RPMI8226 (cell line): ENCODE data around the gene TMPRSS9.
"Not testable (repeated sequence)": the region's sequence is repeated elsewhere in the genome, so short reads cannot be mapped to it uniquely, and the experiment has no call there.

ENCODE experiments used
- DNase-seq: peaks from one replicate; pipeline ENCODE4 v3.0.0-alpha.2; 2015

The TMPRSS9 gene

DNA sequence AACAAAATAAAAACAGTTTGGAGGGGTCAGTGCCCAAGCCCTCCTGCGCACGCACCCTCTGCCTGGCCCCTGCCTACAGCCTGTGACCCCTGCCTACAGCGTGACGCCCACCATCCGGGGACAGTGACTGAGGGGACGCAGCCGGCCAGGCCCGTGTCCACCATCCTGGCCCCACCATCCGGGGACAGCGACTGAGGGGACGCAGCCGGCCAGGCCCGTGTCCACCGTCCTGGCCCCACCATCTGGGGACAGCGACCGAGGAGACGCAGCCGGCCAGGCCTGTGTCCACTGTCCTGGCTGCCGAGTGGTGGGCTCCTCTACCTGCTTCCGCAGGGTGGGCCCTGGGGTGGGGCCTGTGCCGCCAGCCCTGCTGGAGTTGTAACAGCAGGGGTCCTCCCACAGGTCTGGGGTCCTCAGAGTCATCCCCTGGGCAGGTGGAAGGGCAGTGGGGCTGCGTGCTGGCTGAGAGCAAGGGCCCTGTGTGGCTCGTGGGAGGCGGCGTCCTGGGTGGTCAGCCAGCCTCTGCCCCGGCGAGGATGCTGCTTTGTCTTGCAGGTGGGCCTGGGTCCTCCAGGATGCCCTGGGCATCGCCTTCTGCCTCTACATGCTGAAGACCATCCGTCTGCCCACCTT lies 17.3 kb upstream of the TMPRSS9 start:
- DNase-seq = no peak

DNA sequence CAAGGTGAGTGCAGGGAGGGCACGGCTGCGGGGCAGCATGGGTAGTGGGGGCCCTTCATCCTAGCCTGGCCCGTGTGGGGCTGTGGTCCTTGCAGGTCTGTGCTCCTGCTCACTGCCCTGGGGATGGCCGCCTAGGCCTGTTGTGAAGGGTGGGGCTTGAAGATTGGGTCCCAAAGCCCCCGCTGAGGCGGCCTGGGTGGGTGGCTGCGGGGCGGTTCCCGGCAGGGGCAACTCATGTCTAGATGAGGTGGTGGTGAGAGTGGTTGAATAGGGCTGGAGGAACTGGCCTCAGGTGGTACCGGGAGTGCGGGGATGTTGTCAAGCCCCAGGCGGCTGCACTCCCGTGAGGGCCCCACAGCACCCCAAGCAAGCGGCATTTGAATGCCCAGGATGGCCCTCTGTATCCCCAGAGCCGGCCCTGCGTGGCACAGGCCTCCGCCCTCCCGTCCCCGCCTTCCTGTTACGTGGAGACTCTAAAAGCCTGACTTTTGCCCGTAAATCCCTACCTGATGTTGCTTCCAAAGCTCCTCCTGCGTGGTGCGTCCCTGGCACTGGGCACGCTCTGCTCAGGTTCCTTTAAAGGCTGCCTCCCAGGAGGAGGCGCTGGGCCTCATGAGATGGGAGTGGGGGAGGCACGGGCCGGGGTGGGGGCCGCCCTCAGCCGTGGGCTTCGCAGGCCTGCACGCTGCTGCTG lies 16.6 kb upstream of the TMPRSS9 start:
- DNase-seq = no peak

DNA sequence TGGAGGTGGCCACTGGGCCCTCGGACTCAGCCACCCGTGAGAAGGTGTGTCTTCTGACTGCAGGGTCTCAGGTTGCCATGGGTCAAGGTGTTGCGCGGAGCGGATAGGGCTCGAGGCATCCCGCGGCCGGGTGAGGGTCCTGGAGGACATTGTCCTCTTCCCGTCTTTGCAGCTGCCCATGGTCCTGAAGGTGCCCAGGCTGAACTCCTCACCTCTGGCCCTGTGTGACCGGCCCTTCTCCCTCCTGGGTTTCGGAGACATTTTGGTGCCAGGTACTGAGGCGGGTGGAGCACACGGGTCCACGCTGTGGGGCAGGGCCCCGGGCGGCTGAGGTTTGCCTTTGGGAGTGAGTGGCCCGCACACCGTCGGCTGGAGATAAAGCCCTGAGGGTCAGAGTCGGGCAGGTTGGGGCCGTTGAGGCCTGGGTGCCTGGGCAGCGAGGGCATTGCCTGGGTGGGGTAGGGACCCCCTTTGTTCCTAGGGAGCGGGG lies 15.6 kb upstream of the TMPRSS9 start:
- DNase-seq = no peak

DNA sequence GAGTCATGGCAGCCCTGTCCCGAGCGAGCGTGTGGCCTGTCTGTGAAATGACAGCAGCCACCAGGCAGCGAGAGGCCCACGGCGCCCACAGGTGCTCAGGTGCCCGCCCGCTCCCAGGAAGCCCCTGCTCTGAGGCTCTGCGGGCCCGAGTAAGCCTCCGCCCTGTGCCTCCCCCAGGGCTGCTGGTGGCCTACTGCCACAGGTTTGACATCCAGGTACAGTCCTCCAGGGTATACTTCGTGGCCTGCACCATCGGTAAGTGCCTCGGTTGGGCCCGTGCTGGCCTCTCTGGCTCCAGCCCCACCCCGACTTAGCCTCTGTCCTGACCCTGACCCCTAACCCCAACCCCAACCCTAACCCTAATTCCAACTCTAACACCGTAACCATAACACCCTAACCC lies 15.0 kb upstream of the TMPRSS9 start:
- no peak for DNase-seq

DNA sequence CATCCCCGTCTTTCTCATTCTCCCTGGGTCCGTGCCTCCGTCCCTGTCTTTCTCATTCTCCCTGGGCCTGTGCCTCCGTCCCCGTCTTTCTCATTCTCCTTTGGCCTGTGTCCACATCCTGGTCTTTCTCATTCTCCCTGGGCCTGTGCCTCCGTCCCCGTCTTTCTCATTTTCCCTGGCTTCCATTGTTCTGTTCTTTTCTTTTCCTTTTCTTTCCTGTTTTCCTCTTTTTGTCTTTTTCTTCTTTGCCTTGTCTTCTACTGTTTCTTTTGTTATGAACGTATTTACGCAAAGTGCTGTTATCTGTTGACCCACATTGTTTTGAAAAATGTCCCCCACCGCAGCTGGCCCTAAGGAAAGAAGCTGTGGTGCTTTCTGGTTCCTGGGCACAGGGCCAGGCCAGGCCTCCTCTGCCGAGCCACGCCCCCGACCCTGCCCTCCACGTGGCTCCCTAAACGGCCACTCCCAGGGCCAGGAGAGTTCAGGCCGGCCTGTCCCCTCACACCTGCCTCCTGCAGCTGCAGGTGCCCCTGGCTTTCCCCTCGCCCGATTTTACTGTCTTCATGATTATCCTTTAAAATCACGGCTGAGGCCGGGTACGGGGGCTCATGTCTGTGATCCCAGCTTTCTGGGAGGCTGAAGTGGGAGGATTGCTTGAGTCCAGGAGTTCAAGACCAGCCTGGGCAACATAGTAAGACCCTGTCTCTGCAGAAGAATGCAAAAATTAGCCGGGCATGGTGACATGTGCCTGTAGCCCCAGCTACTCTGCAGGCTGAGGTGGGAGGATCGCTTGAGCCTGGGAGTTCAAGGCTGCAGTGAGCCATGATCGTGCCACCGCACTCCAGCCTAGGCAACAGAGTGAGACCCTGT lies 14.0 kb upstream of the TMPRSS9 start:
- no peak for DNase-seq

DNA sequence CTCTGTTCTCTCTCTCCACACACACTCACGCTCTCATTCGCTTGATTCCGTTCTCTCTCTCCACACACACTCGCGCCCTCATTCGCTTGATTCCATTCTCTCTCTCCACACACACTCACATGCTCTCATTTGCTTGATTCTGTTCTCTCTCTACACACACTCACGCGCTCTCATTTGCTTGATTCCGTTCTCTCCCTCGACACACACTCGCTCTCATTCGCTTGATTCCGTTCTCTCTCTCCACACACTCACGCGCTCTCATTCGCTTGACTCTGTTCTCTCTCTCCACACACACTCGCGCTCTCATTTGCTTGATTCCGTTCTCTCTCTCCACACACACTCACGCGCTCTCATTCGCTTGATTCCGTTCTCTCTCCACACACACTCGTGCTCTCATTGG lies 10.2 kb upstream of the TMPRSS9 start:
- not testable (repeated sequence) for DNase-seq

DNA sequence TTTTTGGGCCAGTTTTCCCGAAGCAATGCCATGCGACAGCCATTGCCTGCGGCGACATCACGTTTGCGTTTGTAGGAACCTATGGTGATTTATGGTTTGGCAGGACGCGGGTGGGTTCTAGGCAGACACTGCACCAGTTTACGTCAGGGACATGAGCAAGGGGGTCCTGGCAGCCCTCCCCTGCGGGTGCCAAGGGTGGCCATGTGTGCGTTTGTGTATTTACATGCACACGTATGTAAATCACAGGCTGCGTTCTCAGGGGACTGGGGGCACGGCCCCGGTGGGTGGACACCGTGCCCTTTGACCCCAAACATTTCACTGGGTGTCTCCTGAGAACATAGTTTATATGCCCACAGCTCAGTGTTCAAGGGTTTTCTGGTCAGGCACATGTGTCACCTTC lies 9.4 kb upstream of the TMPRSS9 start:
- DNase-seq = no peak

DNA sequence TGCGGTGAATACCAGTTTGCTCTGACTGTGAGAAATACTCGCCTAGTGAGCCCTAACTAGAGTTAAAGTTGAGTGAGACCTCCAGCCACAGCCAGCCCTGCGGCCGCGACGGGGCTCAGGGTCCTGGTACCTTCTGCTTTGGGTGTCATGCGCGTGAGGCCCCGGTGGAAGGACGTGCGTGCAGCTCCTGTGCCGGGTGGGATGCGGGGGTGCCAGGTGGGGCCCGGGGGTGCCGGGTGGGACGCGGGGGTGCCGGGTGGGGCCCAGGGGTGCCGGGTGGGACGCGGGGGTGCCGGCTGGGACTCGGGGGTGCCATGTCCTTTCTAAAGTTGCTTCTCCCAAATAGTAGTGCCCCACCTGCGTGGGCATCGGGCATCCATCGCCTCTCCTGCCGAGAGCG lies 8.5 kb upstream of the TMPRSS9 start:
- DNase-seq = no peak

DNA sequence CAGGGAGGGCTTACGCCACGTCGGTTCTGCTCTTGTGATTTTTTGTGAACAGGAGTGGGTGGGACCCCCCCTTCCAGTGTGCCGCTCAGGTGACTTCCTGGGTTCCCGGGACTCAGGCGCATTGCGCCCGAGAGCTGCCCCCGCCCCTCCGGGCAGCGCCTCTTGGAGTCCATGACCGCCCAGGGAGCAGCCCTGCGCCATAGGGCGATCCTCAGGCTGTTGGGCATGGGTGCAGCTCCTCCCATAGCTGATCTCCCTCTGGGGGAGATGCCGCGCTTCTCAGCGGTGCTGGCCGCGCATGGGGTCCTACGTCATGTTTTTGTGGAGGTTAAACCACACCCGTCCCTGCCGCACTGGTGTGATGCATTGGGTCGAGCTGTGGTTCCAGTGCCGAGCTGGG lies 7.9 kb upstream of the TMPRSS9 start:
- DNase-seq = no peak

DNA sequence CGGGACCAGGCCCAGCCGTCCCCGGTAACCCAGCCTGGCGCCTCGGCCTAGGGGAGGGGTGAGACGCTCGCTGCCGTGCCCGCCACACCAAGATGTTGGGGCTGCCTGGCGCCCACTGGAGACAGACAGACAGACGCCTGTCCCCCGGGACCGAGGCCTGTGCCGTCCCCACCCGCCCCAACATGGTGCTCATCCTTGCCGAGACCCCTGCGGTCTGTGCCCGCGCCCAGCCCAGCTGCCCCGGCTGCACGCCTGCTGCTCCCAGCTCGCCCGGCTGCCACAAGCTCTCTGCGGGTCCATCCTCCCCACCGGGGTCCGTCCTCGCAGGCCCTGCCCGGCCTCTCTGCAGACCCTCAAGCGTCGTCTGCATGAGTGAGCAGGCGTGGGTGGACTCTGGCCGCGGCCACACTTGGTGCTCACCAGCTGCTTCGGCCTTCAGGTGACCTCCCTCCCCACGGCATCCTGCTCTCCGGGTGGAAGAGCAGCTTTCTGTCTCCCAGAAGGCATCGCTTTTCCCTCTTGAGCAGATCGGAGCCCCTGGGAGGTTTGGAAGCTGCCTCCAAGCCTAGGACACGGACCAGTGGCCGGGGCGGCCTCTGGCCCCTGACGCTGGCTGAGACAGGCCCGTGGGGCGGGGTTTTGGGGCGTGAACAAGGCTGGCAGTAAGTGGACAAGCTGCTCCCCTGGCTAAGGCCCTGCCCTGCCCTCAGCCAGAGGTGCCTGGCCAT lies 6.7 kb upstream of the TMPRSS9 start:
- DNase-seq = no peak

DNA sequence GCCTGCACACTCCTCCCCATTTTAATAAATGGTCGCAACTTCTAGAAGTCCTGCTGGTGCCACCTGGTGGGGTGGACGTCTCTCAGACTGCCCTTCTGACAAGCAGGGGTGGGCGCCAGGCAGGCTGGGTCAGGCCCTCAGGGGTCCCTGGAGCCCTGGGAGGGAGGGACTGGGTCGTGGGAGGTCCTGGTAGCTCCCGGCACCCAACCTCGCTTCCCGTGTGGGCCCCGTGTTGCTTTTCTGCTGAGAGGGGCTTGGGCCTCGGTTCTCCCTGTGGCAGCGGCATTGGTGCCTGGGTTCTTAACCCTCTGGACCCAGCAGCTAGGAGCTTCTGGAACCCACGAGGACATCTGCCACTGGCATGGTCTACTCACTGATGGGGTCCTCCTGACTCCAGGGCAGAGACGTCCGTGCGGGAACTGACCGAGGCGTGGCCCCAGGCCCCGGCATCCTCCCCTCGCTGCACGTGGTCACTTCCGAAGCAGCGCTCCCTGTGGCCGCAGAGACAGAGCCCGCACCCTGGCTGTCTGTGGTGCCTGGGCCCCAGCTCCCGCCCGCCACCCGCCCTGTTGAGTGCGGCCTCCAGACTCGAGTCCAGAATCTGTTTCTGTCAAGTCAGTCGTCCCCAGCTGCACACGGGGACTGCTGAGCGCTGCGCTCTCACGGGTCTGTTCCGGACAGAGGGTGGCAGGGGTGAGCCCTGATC lies 6.0 kb upstream of the TMPRSS9 start:
- no peak for DNase-seq

DNA sequence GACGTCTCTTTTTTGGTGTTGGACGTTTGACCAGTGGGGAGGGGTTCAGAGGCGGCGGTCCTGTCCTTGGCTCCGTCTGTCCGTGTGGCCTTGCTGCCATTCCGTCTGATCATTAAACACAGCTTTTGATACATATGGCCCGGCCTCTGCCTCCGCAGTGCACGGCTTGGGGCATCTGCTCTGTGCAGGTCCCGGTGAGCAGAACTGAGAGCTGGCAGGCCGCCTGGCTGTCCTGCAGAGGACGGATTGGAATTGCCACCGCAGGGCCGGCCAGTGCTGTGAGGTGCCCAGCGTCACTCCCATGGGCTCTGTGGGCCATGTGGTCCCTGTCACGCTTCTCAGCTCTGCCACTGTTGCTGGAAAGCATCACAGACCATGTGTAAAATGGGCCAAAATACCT lies 5.4 kb upstream of the TMPRSS9 start:
- no peak for DNase-seq

DNA sequence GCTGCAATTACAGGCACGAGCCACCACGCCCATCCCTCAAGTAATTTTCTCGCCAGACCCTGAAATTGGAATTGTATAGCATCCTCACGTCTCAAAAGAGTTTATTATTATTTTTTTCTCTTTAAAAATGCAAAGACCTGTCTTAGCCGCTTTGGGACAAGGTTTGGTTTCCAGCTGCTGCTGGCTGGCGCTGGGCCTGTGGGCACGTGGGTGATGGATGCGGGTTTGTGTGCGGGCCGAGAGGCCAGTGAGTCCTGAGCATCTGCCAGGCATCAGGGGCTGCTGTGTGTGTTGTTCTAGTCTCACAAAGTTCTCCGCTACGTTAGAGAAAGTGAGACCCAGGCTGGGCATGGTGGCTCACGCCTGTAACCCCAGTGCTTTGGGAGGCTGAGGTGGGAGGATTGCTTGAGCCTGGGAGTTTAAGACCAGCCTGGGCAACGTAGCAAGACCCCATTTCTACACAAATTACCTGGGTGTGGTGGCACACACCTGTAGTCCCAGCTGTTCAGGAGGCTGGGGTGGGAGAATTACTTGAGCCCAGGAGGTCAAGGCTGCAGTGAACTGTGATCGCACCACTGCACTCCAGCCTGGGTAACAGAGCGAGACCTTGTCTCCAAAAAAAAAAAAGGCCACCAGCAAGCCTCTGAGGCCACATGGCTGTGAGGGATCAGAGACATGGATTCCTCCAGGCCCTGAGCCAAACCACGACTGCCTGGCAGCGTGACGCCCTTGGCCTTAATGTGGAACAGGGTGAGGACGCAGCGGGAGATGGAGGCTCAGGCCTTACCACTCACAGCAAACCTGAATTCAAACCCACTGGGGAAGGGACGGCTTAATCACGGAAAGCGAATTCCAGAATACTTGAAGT lies 4.7 kb upstream of the TMPRSS9 start:
- DNase-seq = no peak

DNA sequence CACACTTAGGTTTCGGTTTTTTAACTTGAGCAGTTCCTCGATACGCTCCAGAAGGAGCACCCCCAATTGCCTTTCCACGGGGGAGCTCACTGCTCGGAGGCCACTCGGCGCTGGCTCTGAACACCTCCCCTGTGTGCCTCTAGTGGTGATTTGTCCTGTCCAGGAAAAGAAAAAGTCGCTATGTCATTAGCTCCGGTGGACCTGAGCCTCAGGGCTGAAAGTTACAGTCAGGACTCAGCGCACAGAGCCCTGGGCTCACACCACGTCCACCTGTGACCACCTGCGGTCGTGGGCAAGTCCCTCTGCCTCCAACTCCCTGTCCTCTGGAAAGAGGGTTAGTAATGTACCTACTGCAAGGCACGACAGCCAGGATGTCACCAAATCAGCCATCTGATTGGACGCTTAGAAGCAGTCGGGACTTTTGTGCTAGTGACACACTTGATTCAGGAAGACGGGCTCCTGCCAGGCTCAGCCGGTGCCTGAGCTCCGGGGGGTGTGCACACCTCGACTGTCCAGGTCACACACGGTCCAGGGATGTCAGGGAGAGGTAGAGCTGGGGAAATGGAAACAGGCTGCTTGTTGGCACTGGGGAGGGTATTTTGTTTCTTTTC lies 3.9 kb upstream of the TMPRSS9 start:
- DNase-seq = no peak

DNA sequence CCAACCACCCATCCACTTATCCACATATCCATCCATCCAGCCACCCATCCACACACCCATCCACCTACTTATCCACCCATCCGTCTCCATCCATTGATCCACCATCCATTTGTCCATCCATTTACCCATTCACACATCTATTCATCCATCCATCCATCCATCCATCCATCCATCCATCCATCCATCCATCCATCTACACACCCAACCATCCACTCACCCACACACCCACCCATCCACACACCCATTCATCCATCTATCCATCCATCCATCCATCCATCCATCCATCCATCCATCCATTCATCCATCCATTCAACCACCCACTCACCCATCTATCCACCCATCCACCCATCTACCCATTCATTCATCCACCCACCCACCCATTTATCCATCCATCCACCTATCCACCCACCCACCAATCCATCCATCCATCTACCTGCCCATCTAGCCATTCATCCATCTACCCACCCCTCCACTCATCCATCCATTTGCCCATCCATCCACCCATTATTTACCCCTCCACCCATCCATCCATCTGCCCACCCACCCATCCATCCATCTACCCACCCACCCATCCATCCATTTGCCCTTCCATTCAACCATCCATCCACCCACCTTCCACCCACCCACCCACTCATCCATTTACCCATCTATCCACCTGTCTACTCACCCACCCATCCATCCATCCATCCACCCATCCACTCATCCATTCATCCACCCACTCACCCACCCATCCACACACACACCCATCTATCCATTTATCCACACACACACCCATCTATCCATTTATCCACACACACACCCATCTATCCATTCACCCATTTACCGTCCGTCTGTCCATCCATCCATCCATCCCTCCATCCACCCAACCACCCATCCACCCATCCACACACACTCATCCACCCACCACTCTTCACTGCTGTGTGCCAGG lies 2.5 kb upstream of the TMPRSS9 start:
- DNase-seq = no peak

DNA sequence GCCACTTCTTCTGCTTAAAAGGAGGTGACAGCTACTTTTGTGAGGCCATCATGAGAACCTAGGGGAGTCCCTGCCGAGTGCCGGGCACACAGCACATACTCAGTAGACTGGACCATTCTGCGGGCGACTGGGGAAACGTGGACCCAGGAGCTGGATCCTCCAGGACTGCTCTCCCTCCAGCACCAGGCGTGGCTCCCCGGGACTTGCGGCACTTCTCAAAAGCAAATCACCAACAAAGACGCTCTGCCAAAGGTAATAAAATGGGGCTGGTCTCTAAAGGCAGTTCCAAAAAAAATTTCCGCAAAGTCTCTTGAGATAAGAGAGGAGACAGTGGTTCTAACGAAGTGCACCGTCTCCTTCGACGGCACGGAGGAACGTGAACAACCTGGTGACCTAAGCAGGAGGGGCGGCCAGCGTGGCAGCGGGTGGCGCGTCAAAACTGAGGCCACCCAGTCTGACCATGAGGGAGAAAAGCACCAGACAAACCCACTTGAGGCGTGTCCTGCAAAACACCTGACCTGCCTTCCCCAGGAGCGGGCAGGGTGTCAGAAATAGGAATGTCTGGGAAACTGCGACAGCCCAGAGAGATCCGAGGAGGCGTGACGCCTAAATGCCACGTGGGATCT lies 1.4 kb upstream of the TMPRSS9 start:
- no peak for DNase-seq

DNA sequence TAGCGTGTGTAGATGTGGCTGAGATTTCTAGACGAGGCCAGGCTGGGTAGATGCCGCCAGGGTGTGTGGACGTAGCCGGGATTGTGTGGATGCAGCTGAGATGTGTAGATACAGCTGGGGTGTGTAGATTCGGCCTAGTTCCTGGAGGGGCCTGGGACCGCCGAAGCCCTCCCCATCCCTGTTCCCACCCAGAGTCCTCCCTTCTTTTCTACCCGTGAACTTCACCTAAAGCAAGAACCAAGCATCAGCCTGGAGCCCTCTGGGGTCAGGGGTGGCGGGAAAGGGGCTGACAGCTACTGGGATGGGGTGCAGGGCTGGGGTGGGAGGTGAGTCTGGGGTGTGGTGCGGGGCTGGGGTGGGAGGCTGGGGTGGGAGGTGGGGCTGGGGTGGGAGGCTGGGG lies 768 bp downstream of the TMPRSS9 start:
- no peak for DNase-seq

DNA sequence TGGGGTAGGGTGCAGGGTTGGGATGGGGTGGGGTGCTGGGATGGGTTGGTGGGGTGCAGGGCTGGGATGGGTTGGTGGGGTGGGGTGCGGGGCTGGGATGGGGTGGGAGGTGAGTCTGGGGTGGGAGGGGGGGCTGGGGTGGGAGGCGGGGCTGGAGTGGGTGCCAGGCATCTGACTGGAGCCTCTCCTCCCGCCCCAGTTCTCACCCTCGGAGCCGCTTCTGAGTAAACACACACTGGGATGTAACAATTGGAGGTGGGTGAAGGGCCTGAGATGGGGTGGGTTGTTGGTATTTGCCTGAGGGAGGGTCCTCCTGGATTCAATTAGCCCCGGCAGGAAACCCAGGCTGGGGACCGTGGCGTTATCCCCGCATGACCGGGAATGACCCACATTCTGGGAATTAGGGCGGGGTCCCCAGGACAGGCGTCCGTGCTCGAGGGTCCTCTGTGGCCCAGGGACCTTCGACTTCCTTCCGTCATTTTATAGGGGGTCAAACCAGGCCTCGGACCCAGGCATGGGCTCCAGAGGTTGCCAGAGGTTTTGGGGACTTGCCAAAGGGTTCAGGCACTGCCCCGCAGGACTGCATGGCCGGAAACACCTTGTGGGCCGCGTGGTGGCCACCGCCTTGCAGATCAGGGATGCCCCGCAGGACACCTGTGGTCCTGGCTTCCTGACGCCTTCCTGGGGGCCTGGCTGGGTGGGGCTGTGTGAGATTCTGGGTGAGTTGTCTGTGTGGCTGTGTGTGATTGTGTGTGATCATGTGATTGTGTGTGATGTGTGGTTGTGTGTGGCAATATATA lies 1.4 kb downstream of the TMPRSS9 start:
- peak; percentile 19 for DNase-seq
